HL-60 (cell line): ENCODE results near the gene NOP10.

Experiments used
- DNase-seq, 2 experiments: peaks; one replicate each; pipeline ENCODE4 v3.0.0-alpha.2; 2010 to 2020; ENCODE audit warnings: low read depth in 1 of 2, low spot score in 1 of 2
- H3K27ac ChIP-seq: fragments of 250-450 bp; sonication (Bioruptor Pico); replicated peaks from 2 replicates; pipeline ENCODE4 v1.5.1; 2020; ENCODE audit warnings: mild to moderate bottlenecking, moderate library complexity
- H3K27me3 ChIP-seq: fragments of 250-450 bp; sonication (Bioruptor Pico); 2 replicates; pipeline ENCODE4 v1.5.1; 2021; ENCODE audit warnings: mild to moderate bottlenecking, moderate library complexity; ENCODE audit not compliant: insufficient read depth, poor library complexity, severe bottlenecking
- H3K4me3 ChIP-seq: replicated peaks from 2 replicates; pipeline ENCODE4 v1.5.1; 2011; ENCODE audit warnings: mild to moderate bottlenecking, control low read depth, low read length; ENCODE audit not compliant: insufficient read depth
- GABPA ChIP-seq: IDR thresholded peaks from 2 replicates; pipeline ENCODE4 v1.6.1; 2012; ENCODE audit warnings: low read depth
- POLR2AphosphoS5 ChIP-seq: IDR thresholded peaks from 2 replicates; pipeline ENCODE4 v1.6.1; 2012; ENCODE audit warnings: low read depth
- REST ChIP-seq: IDR thresholded peaks from 2 replicates; pipeline ENCODE4 v1.6.1; 2012; ENCODE audit warnings: low read depth; ENCODE audit not compliant: insufficient replicate concordance
- SPI1 ChIP-seq: IDR thresholded peaks from 2 replicates; pipeline ENCODE4 v1.6.1; 2012; ENCODE audit warnings: low read depth, mild to moderate bottlenecking, borderline replicate concordance
- TF ChIP-seq, protein P1 (sequence below): IDR thresholded peaks from one replicate; pipeline ENCODE4 v1.5.1; 2011; ENCODE audit warnings: low read length, control low read depth, inconsistent platforms; ENCODE audit not compliant: insufficient read depth

The NOP10 gene

GRCh38 chr15:34365836-34366235, 22.9 kb upstream of the NOP10 start:
- peak overlapping the region; percentile 97 for H3K4me3 ChIP-seq
- H3K27ac ChIP-seq: no peak overlapping the region
- DNase-seq: no peak
- no peaks in the 10 kb centered on the region for H3K27me3 ChIP-seq
- TF ChIP-seq, protein P1, sequence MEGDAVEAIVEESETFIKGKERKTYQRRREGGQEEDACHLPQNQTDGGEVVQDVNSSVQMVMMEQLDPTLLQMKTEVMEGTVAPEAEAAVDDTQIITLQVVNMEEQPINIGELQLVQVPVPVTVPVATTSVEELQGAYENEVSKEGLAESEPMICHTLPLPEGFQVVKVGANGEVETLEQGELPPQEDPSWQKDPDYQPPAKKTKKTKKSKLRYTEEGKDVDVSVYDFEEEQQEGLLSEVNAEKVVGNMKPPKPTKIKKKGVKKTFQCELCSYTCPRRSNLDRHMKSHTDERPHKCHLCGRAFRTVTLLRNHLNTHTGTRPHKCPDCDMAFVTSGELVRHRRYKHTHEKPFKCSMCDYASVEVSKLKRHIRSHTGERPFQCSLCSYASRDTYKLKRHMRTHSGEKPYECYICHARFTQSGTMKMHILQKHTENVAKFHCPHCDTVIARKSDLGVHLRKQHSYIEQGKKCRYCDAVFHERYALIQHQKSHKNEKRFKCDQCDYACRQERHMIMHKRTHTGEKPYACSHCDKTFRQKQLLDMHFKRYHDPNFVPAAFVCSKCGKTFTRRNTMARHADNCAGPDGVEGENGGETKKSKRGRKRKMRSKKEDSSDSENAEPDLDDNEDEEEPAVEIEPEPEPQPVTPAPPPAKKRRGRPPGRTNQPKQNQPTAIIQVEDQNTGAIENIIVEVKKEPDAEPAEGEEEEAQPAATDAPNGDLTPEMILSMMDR: no peak
- TF ChIP-seq POLR2AphosphoS5: no peak
- no peak for TF ChIP-seq REST
- no peak for TF ChIP-seq SPI1
- TF ChIP-seq GABPA: no peak

DNA sequence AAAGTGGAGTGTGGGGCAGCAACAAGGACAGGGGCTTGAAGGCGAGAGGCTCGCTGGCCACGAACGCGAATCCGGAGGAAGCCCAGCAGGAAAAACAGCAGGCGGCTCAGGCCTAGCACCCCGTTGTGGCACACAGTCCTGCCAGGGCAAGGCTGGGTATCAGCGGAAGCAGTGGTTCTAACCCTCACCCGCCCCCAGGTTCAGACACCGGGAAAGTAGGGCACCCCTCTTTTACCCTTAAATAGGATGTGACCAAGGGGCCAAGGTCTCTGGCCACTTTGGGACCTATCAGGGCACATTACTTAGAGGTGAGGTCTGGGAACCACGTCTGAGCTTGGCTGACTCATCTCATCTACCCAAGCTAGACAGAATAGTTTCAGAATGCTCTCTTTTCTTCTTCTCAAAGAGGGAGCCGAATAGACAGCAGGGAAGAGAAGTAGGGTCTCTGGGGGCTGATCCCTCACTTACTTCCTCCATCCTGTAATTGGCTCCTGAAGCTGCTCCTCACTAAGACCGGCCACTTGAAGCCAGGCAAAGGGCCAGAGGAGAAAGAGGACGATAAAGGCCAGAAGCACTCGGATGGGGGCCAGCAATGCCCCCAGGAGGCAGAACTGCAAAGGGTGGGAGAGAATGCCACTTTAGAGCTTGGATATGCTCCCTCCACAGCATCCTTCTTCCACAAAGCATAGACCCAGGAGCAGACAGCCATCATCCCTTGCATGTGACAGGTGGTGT, 22.3 kb upstream of the NOP10 start:
- H3K4me3 ChIP-seq: no peak overlapping the region; the same call in 1 of the 2 replicates
- H3K27me3 ChIP-seq: no peaks in the 10 kb centered on the region
- DNase-seq: no peak
- TF ChIP-seq REST (no peak), POLR2AphosphoS5 (no peak), GABPA (no peak), SPI1 (no peak)
- TF ChIP-seq, protein P1: no peak
- H3K27ac ChIP-seq: no peak overlapping the region

- Histone ChIP-seq H3K4me3 (no peak overlapping the region), H3K27ac (no peak overlapping the region), H3K27me3 (no peaks in the 10 kb centered on the region)
- no peak for DNase-seq
- TF ChIP-seq, protein P1: no peak
- TF ChIP-seq POLR2AphosphoS5 (no peak), GABPA (no peak), REST (no peak)
These were observed 21.1 kb upstream of the NOP10 start for GRCh38 chr15:34364041-34364440.
